Body of pancreas (tissue), 4 donors: ENCODE data around the gene TMEM119. TPM values are rescaled to one million over a fixed set of nuclear protein-coding genes. Genes with fewer than 3 reads are reported as not detected.
"Not testable (repeated sequence)": the region's sequence is repeated elsewhere in the genome, so short reads cannot be mapped to it uniquely, and the experiment has no call there.

Experiments used
- ATAC-seq: fragments of 150-250 bp; one replicate; pipeline ENCODE4 v1.9.1; 2016
- DNase-seq, 4 donors: peaks; one replicate each; pipeline ENCODE4 v3.0.0-alpha.2; 2019
- H3K27ac ChIP-seq, 4 donors: fragments of 200-600 bp; sonication (generic); 1 replicate in 3 of 4; 2 replicates in 1 of 4; pipeline versions ENCODE4 v1.5.1 to v1.6.1; 2016 to 2019; ENCODE audit warnings: mild to moderate bottlenecking in 1 of 4, mixed read lengths in 1 of 4, moderate library complexity in 1 of 4
- H3K27me3 ChIP-seq, 2 donors: fragments of 200-600 bp; sonication (generic); one replicate each; pipeline ENCODE4 v1.6.0; 2016; ENCODE audit warnings: mild to moderate bottlenecking in 1 of 2
- H3K36me3 ChIP-seq, 2 donors: fragments of 200-600 bp; sonication (generic); replicated peaks in 1 of 2; 2 replicates each; pipeline ENCODE4 v1.5.1; 2016; ENCODE audit warnings: low read depth in 2 of 2; ENCODE audit not compliant: insufficient read depth in 1 of 2
- H3K4me1 ChIP-seq: fragments of 200-600 bp; sonication (generic); one replicate; pipeline ENCODE4 v1.6.0; 2016
- H3K4me3 ChIP-seq, 2 donors: fragments of 200-600 bp; sonication (generic); 1 replicate in 1 of 2; 2 replicates in 1 of 2; pipeline ENCODE4 v1.5.1; 2016 to 2019
- H3K9me3 ChIP-seq, 3 donors: fragments of 200-600 bp; sonication (generic); 1 replicate in 2 of 3; 2 replicates in 1 of 3; pipeline ENCODE4 v1.5.1; 2016
- CTCF ChIP-seq, 7 experiments: fragments of 450-650 bp in 4 of 7; fragments of 200-600 bp in 3 of 7; sonication (generic) in 3 of 7; IDR thresholded peaks; one replicate each; pipeline ENCODE4 v1.5.1; 2016 to 2019; ENCODE audit warnings: antibody characterized with exemption in 7 of 7
- POLR2A ChIP-seq, 3 donors: fragments of 450-650 bp; IDR thresholded peaks; one replicate each; pipeline ENCODE4 v1.6.1; 2016; ENCODE audit warnings: antibody characterized with exemption in 3 of 3, mild to moderate bottlenecking in 2 of 3
- WGBS, 2 donors: methylation state at CpG; one replicate each; pipeline ENCODE4 v1.1.5; 2017; 5-methylcytosine and 5-hydroxymethylcytosine counted together
- intact Hi-C: fragments of 100-400 bp; cut with DNase I; formaldehyde crosslinking; loops from one replicate; pipeline ENCODE4 v1.15.1; 2023
- total RNA-seq, 2 donors: library from RNA; depleted of rRNA; stranded (reverse); fragments of >200 nt; gene quantifications; one replicate each; pipeline ENCODE4 v1.1.0, GENCODE V29; 2016

The TMEM119 gene
- total RNA-seq, 2 donors from 2014 or later, result 5.9 to 6.5 TPM

- H3K27me3 ChIP-seq, result no peaks in the 10 kb centered on the region
- no peaks in the 10 kb centered on the region for H3K36me3 ChIP-seq
- WGBS, 2 donors, result 78 to 82% methylated on average over 9 of the region's 9 CpGs
- no peaks in the 10 kb centered on the region for H3K4me1 ChIP-seq
- no peak overlapping the region for H3K4me3 ChIP-seq
- H3K9me3 ChIP-seq, result no peaks in the 10 kb centered on the region
- H3K27ac ChIP-seq, result no peak overlapping the region
- intact Hi-C loops, result loop anchor here (5.0 to 10.0 kb wide), 2 partner anchors 37 to 239 kb away; no protein-coding TSS in a partner anchor
- no peak for TF ChIP-seq CTCF (IDR thresholded peaks at IDR 0.05)
- no peak for TF ChIP-seq POLR2A (IDR thresholded peaks at IDR 0.05)
- ATAC-seq (no peak), DNase-seq (no peak)
Measured at GRCh38 chr12:108575199-108575912, 22.5 kb downstream of the TMEM119 start.

- ATAC-seq, H3K9me3 ChIP-seq, H3K4me3 ChIP-seq, H3K27ac ChIP-seq, DNase-seq, H3K36me3 ChIP-seq, H3K4me1 ChIP-seq, H3K27me3 ChIP-seq: not testable (repeated sequence)
- 86 to 92% methylated on average over 1 of the region's 1 CpG for WGBS, 2 donors
- intact Hi-C loops, result loop anchor here (10.0 kb wide), 1 partner anchor 241 kb away; no protein-coding TSS in a partner anchor
Measured at GRCh38 chr12:108574276-108574675, 23.6 kb downstream of the TMEM119 start.

- Histone ChIP-seq H3K4me1 (peaks cover 3% of the 10 kb centered on the region), H3K27ac (no peak overlapping the region), H3K4me3 (no peak overlapping the region), H3K36me3 (peaks cover 0 to 3% of the 10 kb centered on the region in 2 donors), H3K9me3 (no peaks in the 10 kb centered on the region), H3K27me3 (no peaks in the 10 kb centered on the region)
- 35 to 39% methylated on average over 2 of the region's 2 CpGs for WGBS, 2 donors
- intact Hi-C loops, result loop anchor here (10.0 kb wide), 1 partner anchor 241 kb away; no protein-coding TSS in a partner anchor
- TF ChIP-seq POLR2A (IDR thresholded peaks at IDR 0.05) (no peak), CTCF (IDR thresholded peaks at IDR 0.05) (no peak)
- DNase-seq (no peak), ATAC-seq (no peak)
Measured at GRCh38 chr12:108573317-108573716, 24.6 kb downstream of the TMEM119 start.

GRCh38 chr12:108572166-108572790, 25.6 kb downstream of the TMEM119 start:
- ATAC-seq, result no peak
- Histone ChIP-seq H3K9me3 (no peaks in the 10 kb centered on the region), H3K27ac (no peak overlapping the region), H3K4me3 (no peak overlapping the region), H3K36me3 (peaks cover 0 to 4% of the 10 kb centered on the region in 2 donors), H3K4me1 (peaks cover 8% of the 10 kb centered on the region), H3K27me3 (no peaks in the 10 kb centered on the region)
- WGBS, 2 donors, result 62 to 65% methylated on average over 8 of the region's 8 CpGs
- no peak for DNase-seq
- TF ChIP-seq CTCF (IDR thresholded peaks at IDR 0.05) (no peak), POLR2A (IDR thresholded peaks at IDR 0.05) (no peak)
- intact Hi-C loops, result loop anchor here (10.0 kb wide), 1 partner anchor 243 kb away; no protein-coding TSS in a partner anchor

- intact Hi-C loops, result loop anchor here (10.0 kb wide), 1 partner anchor 243 kb away; no protein-coding TSS in a partner anchor
- Histone ChIP-seq H3K36me3 (peaks cover 0 to 7% of the 10 kb centered on the region in 2 donors), H3K4me3 (no peak overlapping the region), H3K9me3 (no peaks in the 10 kb centered on the region), H3K27me3 (no peaks in the 10 kb centered on the region), H3K27ac (no peak overlapping the region), H3K4me1 (peaks cover 14% of the 10 kb centered on the region)
- ATAC-seq (no peak), DNase-seq (no peak)
- WGBS, 2 donors, result 70 to 80% methylated on average over 8 of the region's 8 CpGs
- TF ChIP-seq CTCF (IDR thresholded peaks at IDR 0.05) (no peak), POLR2A (IDR thresholded peaks at IDR 0.05) (no peak)
Measured at GRCh38 chr12:108571609-108572165, 26.2 kb downstream of the TMEM119 start.
